Measurements from ENCODE around the gene NONO. TPM values are rescaled to one million over a fixed set of nuclear protein-coding genes. Genes with fewer than 3 reads are reported as not detected.

The NONO gene
- total RNA-seq, 1 donor from 2014 or later = 343 TPM

- Histone ChIP-seq H3K4me3 (ENCODE audit: insufficient read depth, low read depth, low read length) (peak overlapping the region; percentile 61), H3K27me3 (ENCODE audit: insufficient read depth, low read length) (no peaks in the 10 kb centered on the region), H3K27ac (ENCODE audit: low read depth, low read length) (peak overlapping the region; percentile 97), H3K9ac (ENCODE audit: low read length) (peak overlapping the region; percentile 100), H4K20me1 (ENCODE audit: insufficient read depth, low read length) (peaks cover 33% of the 10 kb centered on the region), H3K36me3 (ENCODE audit: insufficient read depth, low read length) (peaks cover 3% of the 10 kb centered on the region), H3K79me2 (ENCODE audit: insufficient read depth, low read length) (peaks cover 43% of the 10 kb centered on the region), H3K4me2 (ENCODE audit: low read length) (peak overlapping the region; percentile 95), H2AFZ (ENCODE audit: low read depth, low read length) (peak overlapping the region; percentile 69), H3K9me3 (ENCODE audit: insufficient read depth, low read depth, low read length) (no peaks in the 10 kb centered on the region), H3K4me1 (ENCODE audit: insufficient read depth, low read length) (peaks cover 5% of the 10 kb centered on the region)
- TF ChIP-seq CTCF (IDR thresholded peaks at IDR 0.05; ENCODE audit: insufficient read depth, low read depth, low read length) (no peak), EZH2 (IDR thresholded peaks at IDR 0.05; ENCODE audit: insufficient read depth, low read length) (no peak)
- Mint-ChIP-seq H3K4me1 (ENCODE audit: low read depth, unreplicated experiment) (peaks cover 2% of the 10 kb centered on the region), H3K9me3 (ENCODE audit: unreplicated experiment) (no peaks in the 10 kb centered on the region), H3K27ac (ENCODE audit: unreplicated experiment) (peak overlapping the region; percentile 98), H3K27me3 (ENCODE audit: low read depth, unreplicated experiment) (no peaks in the 10 kb centered on the region), H3K4me3 (ENCODE audit: unreplicated experiment) (peak overlapping the region; percentile 97), H3K36me3 (ENCODE audit: low read depth, unreplicated experiment) (peaks cover 2% of the 10 kb centered on the region)
- DNase-seq (ENCODE audit: low read depth) = peak; percentile 58
- FAIRE-seq = peak; percentile 94
Measured at GRCh38 chrX:71282514-71283402, 677 bp upstream of the NONO start.

- peaks cover 72% of the 10 kb centered on the region for H3K79me2 ChIP-seq (ENCODE audit: insufficient read depth, low read length)
- no peak overlapping the region for H3K27ac ChIP-seq (ENCODE audit: low read depth, low read length)
- Mint-ChIP-seq H3K27me3 (ENCODE audit: low read depth, unreplicated experiment) (no peaks in the 10 kb centered on the region), H3K27ac (ENCODE audit: unreplicated experiment) (no peak overlapping the region), H3K4me1 (ENCODE audit: low read depth, unreplicated experiment) (peaks cover 5% of the 10 kb centered on the region), H3K4me3 (ENCODE audit: unreplicated experiment) (peak overlapping the region; percentile 97), H3K9me3 (ENCODE audit: unreplicated experiment) (no peaks in the 10 kb centered on the region), H3K36me3 (ENCODE audit: low read depth, unreplicated experiment) (peaks cover 2% of the 10 kb centered on the region)
- no peak overlapping the region for H2AFZ ChIP-seq (ENCODE audit: low read depth, low read length)
- H3K27me3 ChIP-seq (ENCODE audit: insufficient read depth, low read length) = no peaks in the 10 kb centered on the region
- peak overlapping the region; percentile 100 for H3K9ac ChIP-seq (ENCODE audit: low read length)
- peak overlapping the region; percentile 95 for H3K4me2 ChIP-seq (ENCODE audit: low read length)
- FAIRE-seq (no peak), DNase-seq (ENCODE audit: low read depth) (no peak)
- TF ChIP-seq CTCF (IDR thresholded peaks at IDR 0.05; ENCODE audit: insufficient read depth, low read depth, low read length) (no peak), EZH2 (IDR thresholded peaks at IDR 0.05; ENCODE audit: insufficient read depth, low read length) (no peak)
- no peaks in the 10 kb centered on the region for H3K9me3 ChIP-seq (ENCODE audit: insufficient read depth, low read depth, low read length)
- peaks cover 48% of the 10 kb centered on the region for H4K20me1 ChIP-seq (ENCODE audit: insufficient read depth, low read length)
- H3K4me1 ChIP-seq (ENCODE audit: insufficient read depth, low read length) = peaks cover 9% of the 10 kb centered on the region
- H3K4me3 ChIP-seq (ENCODE audit: insufficient read depth, low read depth, low read length) = peak overlapping the region; percentile 89
- peaks cover 11% of the 10 kb centered on the region for H3K36me3 ChIP-seq (ENCODE audit: insufficient read depth, low read length)
Measured at GRCh38 chrX:71285929-71286328, 2.5 kb downstream of the NONO start.

GRCh38 chrX:71291381-71291780 lies 7.9 kb downstream of the NONO start:
- no peak overlapping the region for H3K4me3 ChIP-seq (ENCODE audit: insufficient read depth, low read depth, low read length)
- Mint-ChIP-seq H3K4me1 (ENCODE audit: low read depth, unreplicated experiment) (peaks cover 11% of the 10 kb centered on the region), H3K27me3 (ENCODE audit: low read depth, unreplicated experiment) (no peaks in the 10 kb centered on the region), H3K4me3 (ENCODE audit: unreplicated experiment) (no peak overlapping the region), H3K27ac (ENCODE audit: unreplicated experiment) (peak overlapping the region; percentile 58), H3K9me3 (ENCODE audit: unreplicated experiment) (no peaks in the 10 kb centered on the region), H3K36me3 (ENCODE audit: low read depth, unreplicated experiment) (peaks cover 9% of the 10 kb centered on the region)
- no peak for FAIRE-seq
- no peaks in the 10 kb centered on the region for H3K9me3 ChIP-seq (ENCODE audit: insufficient read depth, low read depth, low read length)
- peaks cover 12% of the 10 kb centered on the region for H3K4me1 ChIP-seq (ENCODE audit: insufficient read depth, low read length)
- peaks cover 60% of the 10 kb centered on the region for H3K79me2 ChIP-seq (ENCODE audit: insufficient read depth, low read length)
- peaks cover 42% of the 10 kb centered on the region for H4K20me1 ChIP-seq (ENCODE audit: insufficient read depth, low read length)
- peaks cover 28% of the 10 kb centered on the region for H3K36me3 ChIP-seq (ENCODE audit: insufficient read depth, low read length)
- H3K9ac ChIP-seq (ENCODE audit: low read length) = no peak overlapping the region
- no peak overlapping the region for H2AFZ ChIP-seq (ENCODE audit: low read depth, low read length)
- peak overlapping the region; percentile 8 for H3K4me2 ChIP-seq (ENCODE audit: low read length)
- H3K27ac ChIP-seq (ENCODE audit: low read depth, low read length) = no peak overlapping the region
- no peak for TF ChIP-seq EZH2 (IDR thresholded peaks at IDR 0.05; ENCODE audit: insufficient read depth, low read length)
- no peak for TF ChIP-seq CTCF (IDR thresholded peaks at IDR 0.05; ENCODE audit: insufficient read depth, low read depth, low read length)
- DNase-seq (ENCODE audit: low read depth) = peak; percentile 27
- H3K27me3 ChIP-seq (ENCODE audit: insufficient read depth, low read length) = no peaks in the 10 kb centered on the region
